Measurements from ENCODE around the gene NECAB2. TPM values are rescaled to one million over a fixed set of nuclear protein-coding genes. Genes with fewer than 3 reads are reported as not detected.

NECAB2 gene
- polyA plus RNA-seq, 2 of the 4 experiments (the other 2 are of a cell fraction), result 1.1 to 1.4 TPM

DNA sequence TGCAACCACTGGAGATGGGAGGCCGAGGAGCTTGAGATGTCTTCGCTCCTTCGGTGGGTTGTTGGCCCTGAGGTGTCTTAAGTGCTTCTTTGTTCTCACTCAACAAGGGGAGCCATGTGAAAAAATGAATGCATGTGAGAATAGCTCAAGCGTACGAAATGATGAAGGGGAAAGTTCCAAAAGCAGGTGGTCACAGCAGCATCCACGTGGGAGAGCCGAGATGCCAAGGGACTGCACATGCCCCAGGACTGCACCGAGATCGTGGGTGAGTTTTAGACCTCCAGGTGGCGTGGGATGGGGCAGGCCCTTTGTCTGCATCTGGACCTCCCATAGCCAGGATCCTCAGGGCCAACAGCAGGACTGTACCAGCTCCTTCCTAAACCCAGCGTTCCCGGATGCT is 66.5 kb downstream of the NECAB2 start:
- H3K27ac ChIP-seq, result no peak overlapping the region
- CTCF ChIA-PET, result interaction anchor here (0.8 kb wide), 2 partner anchors 9 to 81 kb away, joined by 3 to 5 read pairs; no protein-coding TSS in a partner anchor
- no peaks in the 10 kb centered on the region; the same call in 2 of the 3 replicates for H3K9me3 ChIP-seq

DNA sequence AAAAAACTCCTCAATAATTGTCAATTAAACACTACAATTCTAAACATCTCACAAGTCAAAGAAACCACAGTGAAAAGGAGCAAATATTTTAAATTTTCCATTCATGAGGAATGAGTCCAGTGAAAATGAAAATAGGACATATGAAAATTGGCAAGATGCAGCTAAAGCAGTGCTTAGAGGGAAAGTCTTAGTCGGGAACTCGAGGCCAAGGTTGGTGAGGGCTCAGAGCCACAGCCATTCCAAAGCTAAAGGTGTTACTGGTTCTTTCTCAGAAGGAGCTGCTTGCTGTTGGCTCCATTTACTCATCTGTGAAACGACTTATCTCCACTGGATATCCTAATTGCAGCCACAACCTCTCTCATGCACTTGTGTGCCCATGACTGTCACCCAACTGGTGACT is 68.1 kb downstream of the NECAB2 start:
- WGBS (ENCODE audit: missing lambda C conversion rate), result 4% methylated on average over 3 of the region's 3 CpGs
- ChIA-PET POLR2A (no interaction called here), CTCF (interaction anchor here (1.1 to 11.3 kb wide), 3 partner anchors 23 to 83 kb away, joined by 3 to 87 read pairs (median 3); no protein-coding TSS in a partner anchor)
- no peaks in the 10 kb centered on the region; the same call in 2 of the 3 replicates for H3K9me3 ChIP-seq
- H3K4me1 ChIP-seq, result no peaks in the 10 kb centered on the region
- ATAC-seq (no peak), FAIRE-seq (no peak), DNase-seq (ENCODE audit: low read depth in 1 of 2, low spot score in 1 of 2) (no peak)
- no peak overlapping the region for H3K27ac ChIP-seq
- H3K4me3 ChIP-seq, result no peak overlapping the region
- no peak overlapping the region for H3K4me2 ChIP-seq
- TF ChIP-seq FOSB (CRISPR knock-in tag; IDR thresholded peaks at IDR 0.05) (no peak), TFCP2L1 (CRISPR knock-in tag; IDR thresholded peaks at IDR 0.05) (no peak), TP53 (CRISPR knock-in tag; IDR thresholded peaks at IDR 0.05) (no peak), RAD21 (conservative IDR thresholded peaks at IDR 0.05 in 1 of 2, IDR thresholded peaks at IDR 0.05 in 1 of 2) (no peak), SMC3 (IDR thresholded peaks at IDR 0.05) (no peak), NR3C1 (IDR thresholded peaks at IDR 0.05) (no peak), RFX5 (IDR thresholded peaks at IDR 0.05) (no peak), EHMT2 (IDR thresholded peaks at IDR 0.05; ENCODE audit: low read depth) (no peak), NPAS2 (CRISPR knock-in tag; IDR thresholded peaks at IDR 0.05; ENCODE audit: borderline replicate concordance) (no peak), HOXA7 (CRISPR knock-in tag; IDR thresholded peaks at IDR 0.05) (no peak), RNF2 (IDR thresholded peaks at IDR 0.05; ENCODE audit: borderline replicate concordance, low read depth) (no peak)
- TF ChIP-seq, protein P1, sequence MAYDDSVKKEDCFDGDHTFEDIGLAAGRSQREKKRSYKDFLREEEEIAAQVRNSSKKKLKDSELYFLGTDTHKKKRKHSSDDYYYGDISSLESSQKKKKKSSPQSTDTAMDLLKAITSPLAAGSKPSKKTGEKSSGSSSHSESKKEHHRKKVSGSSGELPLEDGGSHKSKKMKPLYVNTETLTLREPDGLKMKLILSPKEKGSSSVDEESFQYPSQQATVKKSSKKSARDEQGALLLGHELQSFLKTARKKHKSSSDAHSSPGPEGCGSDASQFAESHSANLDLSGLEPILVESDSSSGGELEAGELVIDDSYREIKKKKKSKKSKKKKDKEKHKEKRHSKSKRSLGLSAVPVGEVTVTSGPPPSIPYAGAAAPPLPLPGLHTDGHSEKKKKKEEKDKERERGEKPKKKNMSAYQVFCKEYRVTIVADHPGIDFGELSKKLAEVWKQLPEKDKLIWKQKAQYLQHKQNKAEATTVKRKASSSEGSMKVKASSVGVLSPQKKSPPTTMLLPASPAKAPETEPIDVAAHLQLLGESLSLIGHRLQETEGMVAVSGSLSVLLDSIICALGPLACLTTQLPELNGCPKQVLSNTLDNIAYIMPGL (CRISPR knock-in tag; IDR thresholded peaks at IDR 0.05; ENCODE audit: borderline replicate concordance), result no peak
- TF ChIP-seq, protein P2, sequence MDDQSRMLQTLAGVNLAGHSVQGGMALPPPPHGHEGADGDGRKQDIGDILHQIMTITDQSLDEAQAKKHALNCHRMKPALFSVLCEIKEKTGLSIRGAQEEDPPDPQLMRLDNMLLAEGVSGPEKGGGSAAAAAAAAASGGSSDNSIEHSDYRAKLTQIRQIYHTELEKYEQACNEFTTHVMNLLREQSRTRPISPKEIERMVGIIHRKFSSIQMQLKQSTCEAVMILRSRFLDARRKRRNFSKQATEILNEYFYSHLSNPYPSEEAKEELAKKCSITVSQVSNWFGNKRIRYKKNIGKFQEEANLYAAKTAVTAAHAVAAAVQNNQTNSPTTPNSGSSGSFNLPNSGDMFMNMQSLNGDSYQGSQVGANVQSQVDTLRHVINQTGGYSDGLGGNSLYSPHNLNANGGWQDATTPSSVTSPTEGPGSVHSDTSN (IDR thresholded peaks at IDR 0.05), result no peak

More for the DNA sequence above, 66.5 kb downstream of the NECAB2 start:
- TF ChIP-seq, protein P3, sequence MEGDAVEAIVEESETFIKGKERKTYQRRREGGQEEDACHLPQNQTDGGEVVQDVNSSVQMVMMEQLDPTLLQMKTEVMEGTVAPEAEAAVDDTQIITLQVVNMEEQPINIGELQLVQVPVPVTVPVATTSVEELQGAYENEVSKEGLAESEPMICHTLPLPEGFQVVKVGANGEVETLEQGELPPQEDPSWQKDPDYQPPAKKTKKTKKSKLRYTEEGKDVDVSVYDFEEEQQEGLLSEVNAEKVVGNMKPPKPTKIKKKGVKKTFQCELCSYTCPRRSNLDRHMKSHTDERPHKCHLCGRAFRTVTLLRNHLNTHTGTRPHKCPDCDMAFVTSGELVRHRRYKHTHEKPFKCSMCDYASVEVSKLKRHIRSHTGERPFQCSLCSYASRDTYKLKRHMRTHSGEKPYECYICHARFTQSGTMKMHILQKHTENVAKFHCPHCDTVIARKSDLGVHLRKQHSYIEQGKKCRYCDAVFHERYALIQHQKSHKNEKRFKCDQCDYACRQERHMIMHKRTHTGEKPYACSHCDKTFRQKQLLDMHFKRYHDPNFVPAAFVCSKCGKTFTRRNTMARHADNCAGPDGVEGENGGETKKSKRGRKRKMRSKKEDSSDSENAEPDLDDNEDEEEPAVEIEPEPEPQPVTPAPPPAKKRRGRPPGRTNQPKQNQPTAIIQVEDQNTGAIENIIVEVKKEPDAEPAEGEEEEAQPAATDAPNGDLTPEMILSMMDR (IDR thresholded peaks at IDR 0.05), result no peak
- TF ChIP-seq HOXB5 (CRISPR knock-in tag; IDR thresholded peaks at IDR 0.05) (no peak), PHF8 (IDR thresholded peaks at IDR 0.05; ENCODE audit: borderline replicate concordance, low read depth) (no peak), POLR2AphosphoS2 (conservative IDR thresholded peaks at IDR 0.05; ENCODE audit: low read length) (no peak), KDM1A (IDR thresholded peaks at IDR 0.05; ENCODE audit: low read depth) (no peak), SREBF2 (IDR thresholded peaks at IDR 0.05) (no peak), EP300 (IDR thresholded peaks at IDR 0.05) (no peak), NR3C1 (IDR thresholded peaks at IDR 0.05) (no peak), EHMT2 (IDR thresholded peaks at IDR 0.05; ENCODE audit: low read depth) (no peak), FOSL2 (IDR thresholded peaks at IDR 0.05) (no peak), FOSL2 (CRISPR knock-in tag; IDR thresholded peaks at IDR 0.05) (no peak), HEYL (CRISPR knock-in tag; IDR thresholded peaks at IDR 0.05) (no peak), HDAC2 (IDR thresholded peaks at IDR 0.05) (no peak)
- TF ChIP-seq, protein P4, sequence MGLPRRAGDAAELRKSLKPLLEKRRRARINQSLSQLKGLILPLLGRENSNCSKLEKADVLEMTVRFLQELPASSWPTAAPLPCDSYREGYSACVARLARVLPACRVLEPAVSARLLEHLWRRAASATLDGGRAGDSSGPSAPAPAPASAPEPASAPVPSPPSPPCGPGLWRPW (IDR thresholded peaks at IDR 0.05), result no peak
- TF ChIP-seq, protein P5, sequence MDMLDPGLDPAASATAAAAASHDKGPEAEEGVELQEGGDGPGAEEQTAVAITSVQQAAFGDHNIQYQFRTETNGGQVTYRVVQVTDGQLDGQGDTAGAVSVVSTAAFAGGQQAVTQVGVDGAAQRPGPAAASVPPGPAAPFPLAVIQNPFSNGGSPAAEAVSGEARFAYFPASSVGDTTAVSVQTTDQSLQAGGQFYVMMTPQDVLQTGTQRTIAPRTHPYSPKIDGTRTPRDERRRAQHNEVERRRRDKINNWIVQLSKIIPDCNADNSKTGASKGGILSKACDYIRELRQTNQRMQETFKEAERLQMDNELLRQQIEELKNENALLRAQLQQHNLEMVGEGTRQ (IDR thresholded peaks at IDR 0.05), result no peak
- TF ChIP-seq, protein P6, sequence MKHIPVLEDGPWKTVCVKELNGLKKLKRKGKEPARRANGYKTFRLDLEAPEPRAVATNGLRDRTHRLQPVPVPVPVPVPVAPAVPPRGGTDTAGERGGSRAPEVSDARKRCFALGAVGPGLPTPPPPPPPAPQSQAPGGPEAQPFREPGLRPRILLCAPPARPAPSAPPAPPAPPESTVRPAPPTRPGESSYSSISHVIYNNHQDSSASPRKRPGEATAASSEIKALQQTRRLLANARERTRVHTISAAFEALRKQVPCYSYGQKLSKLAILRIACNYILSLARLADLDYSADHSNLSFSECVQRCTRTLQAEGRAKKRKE (CRISPR knock-in tag; IDR thresholded peaks at IDR 0.05; ENCODE audit: low read depth), result no peak
- TF ChIP-seq, protein P7, sequence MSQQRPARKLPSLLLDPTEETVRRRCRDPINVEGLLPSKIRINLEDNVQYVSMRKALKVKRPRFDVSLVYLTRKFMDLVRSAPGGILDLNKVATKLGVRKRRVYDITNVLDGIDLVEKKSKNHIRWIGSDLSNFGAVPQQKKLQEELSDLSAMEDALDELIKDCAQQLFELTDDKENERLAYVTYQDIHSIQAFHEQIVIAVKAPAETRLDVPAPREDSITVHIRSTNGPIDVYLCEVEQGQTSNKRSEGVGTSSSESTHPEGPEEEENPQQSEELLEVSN (IDR thresholded peaks at IDR 0.05; ENCODE audit: borderline replicate concordance, low read depth), result no peak
- TF ChIP-seq, protein P8, sequence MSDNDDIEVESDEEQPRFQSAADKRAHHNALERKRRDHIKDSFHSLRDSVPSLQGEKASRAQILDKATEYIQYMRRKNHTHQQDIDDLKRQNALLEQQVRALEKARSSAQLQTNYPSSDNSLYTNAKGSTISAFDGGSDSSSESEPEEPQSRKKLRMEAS (IDR thresholded peaks at IDR 0.05), result no peak
- WGBS (ENCODE audit: missing lambda C conversion rate), result 60% methylated on average over 12 of the region's 12 CpGs
- H3K4me1 ChIP-seq, result no peaks in the 10 kb centered on the region
- no peak overlapping the region for H3K4me3 ChIP-seq
- H3K4me2 ChIP-seq, result no peak overlapping the region
- no peak for FAIRE-seq
- POLR2A ChIA-PET, result no interaction called here
- no peak for DNase-seq (ENCODE audit: low read depth in 1 of 2, low spot score in 1 of 2)
- ATAC-seq, result no peak; a peak in 1 of 6 replicates

Data from A549 (cell line).